Heart left ventricle (tissue), 13 donors: ENCODE measurements around the gene SNX5.

Experiments
- CTCF ChIP-seq, 12 donors: fragments of 200-600 bp; sonication (generic) in 4 of 12; IDR thresholded peaks; one replicate each; pipeline versions ENCODE4 v1.5.0 to v1.8.0; 2018 to 2022; ENCODE audit warnings: antibody characterized with exemption in 12 of 12, mild to moderate bottlenecking in 5 of 12
- POLR2A ChIP-seq, 2 donors: fragments of 450-650 bp; IDR thresholded peaks; one replicate each; pipeline ENCODE4 v1.6.1; 2017; ENCODE audit warnings: antibody characterized with exemption in 2 of 2, mild to moderate bottlenecking in 2 of 2, moderate library complexity in 2 of 2
- donor health status: ischemic (EF 13 %, LVEDD 7.1; RV severe dilation, severe dysfunction).
- donor health status: DM: no; HTN: yes; CAD: no.
- donor health status: DM: no; HTN: no; CAD: no.
- donor health status: ischemic (EF 25% LVEDD 6.9; RV normal size, moderate dysfunction).
- donor health status: ischemic (EF 25% LVEDD 5.7; RV mildly dilated, moderate dysfunction).
- donor health status: ischemic (EF 35%, LVEDD 5.7; RV mildly dilated, moderate dysfunction).
- donor health status: nonischemic (EF 11% LVEDD 7.7; RV severe dilation, severe dysfunction).
- donor health status: DM: yes; HTN: yes; CAD: no.
- donor health status: PGD.
- donor health status: ischemic (EF 29% LVEDD 5.4; RV normal size, mild dysfunction).
- donor health status: nonischemic (EF 23%, LVEDD 6.1; RV moderate dilation, normal function).

GRCh38 chr20:17897566-17898307 is 70.9 kb downstream of the SNX5 start:
- TF ChIP-seq CTCF (IDR thresholded peaks at IDR 0.05) (no peak), POLR2A (IDR thresholded peaks at IDR 0.05) (no peak)
